Ramos (cell line): ENCODE data around the gene SCGB2A2.

Source experiments
- in situ Hi-C: fragments of 300-500 bp; cut with MboI; formaldehyde crosslinking; loops from one replicate; pipeline ENCODE4 v1.14.3; 2022; ENCODE audit warnings: low sequenced_read_pairs; ENCODE audit not compliant: unreplicated experiment

The SCGB2A2 gene

DNA sequence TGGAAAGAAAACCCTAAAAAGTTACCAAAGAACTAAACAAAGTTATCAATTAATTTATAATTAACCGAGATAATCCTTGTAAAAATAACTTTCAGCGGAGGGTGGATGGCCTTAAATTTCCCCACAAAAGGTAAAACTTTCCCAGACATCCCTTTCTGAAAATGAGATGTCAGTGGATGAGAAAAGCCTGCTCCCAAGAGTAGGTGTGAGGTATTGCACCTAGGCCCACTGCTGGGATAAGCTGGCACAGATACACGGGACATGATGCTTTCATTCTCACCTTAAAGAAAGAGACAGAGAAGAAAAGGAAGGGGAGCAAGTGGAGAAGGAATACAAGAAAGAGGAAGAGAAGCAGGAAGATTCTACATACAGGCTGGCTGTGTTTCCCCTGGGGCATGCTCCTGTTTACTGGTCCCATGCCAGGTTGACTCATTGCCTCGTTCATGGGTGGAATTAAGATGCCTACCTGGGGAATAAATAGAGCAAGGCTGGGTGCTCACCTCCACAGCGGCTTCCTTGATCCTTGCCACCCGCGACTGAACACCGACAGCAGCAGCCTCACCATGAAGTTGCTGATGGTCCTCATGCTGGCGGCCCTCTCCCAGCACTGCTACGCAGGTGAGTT, at the start of gene SCGB2A2:
Gene SCGB2A2 (plus strand): TSS at position 505 of the 625 bp plus-strand sequence. CDS start 59 bp downstream, at position 564.
- in situ Hi-C loops, result no loop called here

DNA sequence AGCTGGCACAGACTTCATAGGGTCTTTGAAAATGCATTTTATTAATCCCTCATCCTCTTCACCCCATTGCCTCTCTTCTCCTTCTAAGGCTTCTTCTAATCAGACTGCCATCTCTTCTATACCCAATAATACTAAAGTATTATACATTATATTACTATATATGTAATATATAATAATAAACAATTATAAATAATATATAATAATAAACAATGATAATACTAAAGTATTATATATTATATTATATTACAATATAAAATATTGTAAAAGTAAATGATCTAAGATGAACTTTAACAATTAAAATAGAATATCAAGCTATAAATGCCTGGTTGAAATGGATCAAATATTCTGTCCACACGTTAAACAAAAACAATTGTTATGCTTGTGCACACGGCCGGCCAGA, 48.5 kb upstream of the SCGB2A2 start:
- in situ Hi-C loops, result no loop called here

DNA sequence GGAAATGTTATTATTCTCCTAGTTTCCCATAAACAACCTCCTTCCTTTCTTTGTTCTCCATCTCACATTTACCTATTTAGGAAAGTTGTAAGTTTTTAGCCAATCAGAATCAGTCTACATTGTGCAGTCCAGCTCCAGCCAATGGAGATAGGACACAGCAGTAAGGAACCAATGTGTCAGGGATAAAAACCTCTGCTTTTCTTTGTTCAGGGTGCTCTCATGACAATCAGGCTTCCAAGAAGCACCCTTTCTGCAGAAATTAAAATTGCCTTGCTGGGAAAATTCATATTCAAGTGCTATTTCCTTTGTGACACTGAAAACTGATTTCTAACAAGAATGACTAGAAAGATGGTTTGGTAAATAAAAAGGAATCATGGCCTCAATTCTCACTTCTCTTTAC, 46.9 kb upstream of the SCGB2A2 start:
- in situ Hi-C loops, result no loop called here

DNA sequence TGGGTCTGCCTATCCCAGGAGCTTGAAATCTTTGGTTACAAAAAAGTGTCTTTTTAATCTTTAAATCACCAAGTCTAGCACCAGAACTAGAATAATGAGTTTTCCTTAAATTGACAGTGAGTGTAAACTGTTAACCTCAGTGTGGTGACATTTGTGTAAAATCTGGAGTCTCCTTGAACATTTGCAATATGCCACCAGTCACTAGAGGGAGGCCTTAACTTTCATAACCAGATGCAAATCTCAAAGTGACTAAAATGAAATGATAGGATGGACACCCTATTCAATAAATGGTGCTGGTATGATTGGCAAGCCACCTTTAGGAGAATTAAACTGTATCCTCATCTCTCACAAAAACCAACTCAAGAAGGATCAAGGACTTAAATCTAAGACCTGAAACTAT, 36.2 kb upstream of the SCGB2A2 start:
- in situ Hi-C loops, result no loop called here

DNA sequence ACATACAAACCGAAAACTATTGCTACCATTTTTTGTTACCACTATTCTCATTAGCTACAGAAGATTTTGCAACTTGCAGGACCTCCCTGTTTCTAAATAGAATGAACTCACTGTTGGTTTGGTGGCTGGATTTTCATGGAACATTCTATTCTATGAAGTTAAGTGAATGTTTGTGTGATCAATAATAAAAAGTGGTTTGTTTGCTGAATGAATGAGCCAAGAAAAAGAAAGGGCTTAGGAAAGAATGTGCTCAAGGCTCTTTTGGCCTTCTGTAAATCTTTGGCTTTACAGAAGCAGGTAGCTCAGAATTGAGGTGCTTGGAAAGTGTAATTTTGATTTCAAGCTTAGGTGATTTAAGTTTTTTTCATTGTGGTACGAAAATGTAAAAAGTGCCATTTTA, 33.8 kb upstream of the SCGB2A2 start:
- in situ Hi-C loops, result no loop called here

DNA sequence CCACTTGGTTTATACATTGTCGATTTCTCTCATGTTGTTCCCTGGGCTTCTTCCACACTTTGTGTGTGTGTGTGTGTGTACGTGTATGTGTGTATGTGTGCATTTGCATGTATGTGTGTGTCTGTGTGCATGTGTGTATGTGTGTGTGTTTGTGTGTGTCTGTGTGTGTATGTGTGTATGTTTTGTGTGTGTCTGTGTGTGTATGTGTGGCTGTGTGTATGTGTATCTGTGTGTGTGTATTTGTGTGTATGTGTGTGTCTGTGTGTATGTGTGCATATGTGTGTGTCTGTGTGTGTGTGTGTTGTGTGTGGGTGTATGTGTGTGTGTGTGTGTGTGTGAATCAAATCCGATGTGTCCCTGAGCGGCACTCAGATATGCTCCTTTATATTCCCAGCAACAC, 32.5 kb upstream of the SCGB2A2 start:
- in situ Hi-C loops, result no loop called here

DNA sequence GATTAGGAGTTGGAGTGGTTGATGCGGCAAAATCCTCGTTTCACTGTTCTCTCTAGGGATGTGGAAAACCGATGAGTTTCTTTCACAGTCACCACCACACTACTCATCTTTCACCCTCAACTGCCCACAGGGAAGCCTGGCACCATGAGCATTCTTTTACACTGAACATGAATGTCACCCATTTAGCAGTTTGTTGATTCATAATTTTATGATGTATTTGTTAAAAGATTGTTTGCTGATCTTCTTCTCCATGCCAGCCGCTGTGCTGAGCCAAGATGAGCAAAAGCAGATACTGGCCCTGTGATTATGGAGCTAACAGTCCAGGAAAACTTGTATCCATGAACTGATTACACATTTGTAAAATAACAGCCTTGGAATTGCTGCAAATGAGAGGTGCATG, 31.8 kb upstream of the SCGB2A2 start:
- in situ Hi-C loops, result no loop called here

DNA sequence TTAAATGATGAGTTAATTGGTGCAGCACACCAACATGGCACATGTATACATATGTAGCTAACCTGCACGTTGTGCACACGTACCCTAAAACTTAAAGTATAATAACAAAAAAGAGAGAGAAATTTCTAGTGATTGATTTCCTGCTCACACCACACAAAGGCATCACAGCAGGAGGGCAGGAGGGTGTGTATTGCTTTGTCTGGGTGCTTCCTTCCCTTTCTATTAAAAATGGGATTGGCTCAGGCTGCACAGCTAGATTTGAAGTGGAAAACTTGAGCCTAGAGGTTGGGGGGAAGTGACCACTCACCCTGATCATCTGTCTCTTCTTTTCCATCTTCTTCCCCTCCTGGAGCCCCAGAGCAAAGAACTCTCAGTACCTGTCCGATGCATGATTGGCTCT, 28.9 kb upstream of the SCGB2A2 start:
- in situ Hi-C loops, result no loop called here

DNA sequence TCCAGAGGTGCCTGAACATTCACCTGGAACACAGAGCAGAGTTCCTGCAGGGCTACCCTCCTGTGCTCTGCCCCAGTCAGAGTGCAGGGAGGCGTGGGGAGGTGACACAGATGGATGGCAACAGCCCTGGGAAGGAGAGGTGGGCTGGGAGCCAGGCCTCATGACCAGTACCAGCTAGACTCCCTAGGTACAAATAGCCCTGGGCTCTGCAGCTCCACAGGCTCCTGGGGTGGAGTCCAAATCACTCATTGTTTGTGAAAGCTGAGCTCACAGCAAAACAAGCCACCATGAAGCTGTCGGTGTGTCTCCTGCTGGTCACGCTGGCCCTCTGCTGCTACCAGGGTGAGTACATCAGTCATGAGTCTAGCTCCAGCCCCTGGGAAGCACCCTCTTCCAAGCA, 27.9 kb upstream of the SCGB2A2 start, which contains the start of gene SCGB1D2:
Gene SCGB1D2 (plus strand): TSS at position 219 of the 400 bp plus-strand sequence. CDS start 69 bp downstream, at position 288.
- in situ Hi-C loops, result no loop called here

DNA sequence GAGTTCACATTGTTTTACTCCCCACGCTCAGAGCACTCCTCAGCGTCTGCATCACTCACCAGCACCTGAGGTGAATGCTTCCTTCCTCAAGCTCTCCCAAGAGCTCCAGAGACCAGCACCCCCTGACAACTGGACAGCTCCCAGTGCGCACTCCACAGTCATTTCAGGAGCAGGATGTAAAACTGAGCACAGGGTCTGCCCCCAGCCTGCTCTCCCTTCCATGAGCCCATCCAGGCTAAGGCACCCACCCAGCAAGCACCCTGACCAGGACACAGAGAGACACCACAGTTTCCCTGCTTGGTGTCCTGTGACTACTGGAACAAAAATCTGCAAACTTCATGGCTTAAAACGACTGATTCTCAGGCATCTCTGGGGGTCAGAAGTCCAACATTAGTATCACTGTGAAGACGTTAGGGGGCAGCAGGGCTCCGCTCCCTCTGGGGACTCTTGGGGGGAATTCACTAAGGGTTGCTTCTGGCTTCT, 24.6 kb upstream of the SCGB2A2 start:
- in situ Hi-C loops, result no loop called here

DNA sequence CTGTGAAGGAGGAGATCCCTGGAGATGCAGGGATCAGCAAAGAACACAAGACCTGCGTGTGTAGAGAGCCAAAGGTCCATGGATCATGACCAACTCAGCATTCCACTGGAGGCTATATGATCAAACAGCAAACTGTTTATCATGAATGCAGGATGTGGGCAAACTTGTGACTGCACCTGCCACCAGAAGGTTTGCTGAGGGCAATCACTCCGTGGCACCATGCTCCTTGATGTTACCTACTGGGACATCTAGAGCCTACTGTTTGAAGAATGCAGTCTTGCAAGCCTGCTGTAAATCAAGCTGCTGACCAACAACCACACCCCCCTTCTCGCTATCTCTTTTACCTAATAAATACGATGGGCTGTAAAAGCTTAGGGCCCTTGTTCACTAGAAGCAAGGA, 18.3 kb upstream of the SCGB2A2 start:
- in situ Hi-C loops, result no loop called here

DNA sequence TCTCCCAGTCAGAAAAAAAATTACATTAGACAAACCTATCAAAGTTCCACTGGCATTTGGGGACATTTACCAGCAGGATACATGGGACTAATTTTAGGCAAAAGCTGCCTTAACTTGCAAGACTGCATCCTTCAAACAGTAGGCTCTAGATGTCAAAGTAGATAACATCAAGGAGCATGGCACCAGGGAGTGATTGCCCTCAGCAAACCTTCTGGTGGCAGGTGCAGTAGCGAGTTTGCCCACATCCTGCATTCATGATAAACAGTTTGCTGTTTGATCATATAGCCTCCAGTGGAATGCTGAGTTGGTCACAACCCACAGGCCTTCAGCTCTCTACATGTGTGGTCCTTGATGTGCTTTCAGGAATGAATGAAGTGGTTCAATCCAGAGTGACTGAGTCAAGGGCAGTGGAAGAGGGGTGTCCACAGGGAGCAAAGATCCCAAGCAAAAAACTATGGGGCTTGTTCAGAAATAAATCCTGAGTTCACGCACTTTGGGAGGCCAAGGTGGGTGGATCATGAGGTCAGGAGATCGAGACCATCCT, 15.9 kb upstream of the SCGB2A2 start:
- in situ Hi-C loops, result no loop called here

DNA sequence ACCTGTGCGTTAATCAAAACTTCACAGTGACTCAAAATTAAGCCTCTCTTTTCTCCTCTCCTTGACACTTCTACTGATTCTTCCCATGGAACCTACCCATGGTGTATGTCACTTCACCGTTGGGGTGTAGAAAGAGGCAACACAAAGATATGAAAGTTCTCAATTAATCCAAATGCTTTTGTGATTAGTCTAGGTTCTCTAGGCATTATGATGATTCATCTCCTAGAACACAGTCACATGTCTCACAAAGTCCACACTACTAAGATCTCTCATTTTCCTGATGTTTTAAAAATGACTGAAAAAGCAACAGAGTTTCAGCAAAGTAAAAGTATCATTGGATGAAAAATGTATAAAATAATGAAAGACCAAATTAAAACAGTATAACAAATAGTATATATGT, 13.7 kb upstream of the SCGB2A2 start:
- in situ Hi-C loops, result no loop called here

DNA sequence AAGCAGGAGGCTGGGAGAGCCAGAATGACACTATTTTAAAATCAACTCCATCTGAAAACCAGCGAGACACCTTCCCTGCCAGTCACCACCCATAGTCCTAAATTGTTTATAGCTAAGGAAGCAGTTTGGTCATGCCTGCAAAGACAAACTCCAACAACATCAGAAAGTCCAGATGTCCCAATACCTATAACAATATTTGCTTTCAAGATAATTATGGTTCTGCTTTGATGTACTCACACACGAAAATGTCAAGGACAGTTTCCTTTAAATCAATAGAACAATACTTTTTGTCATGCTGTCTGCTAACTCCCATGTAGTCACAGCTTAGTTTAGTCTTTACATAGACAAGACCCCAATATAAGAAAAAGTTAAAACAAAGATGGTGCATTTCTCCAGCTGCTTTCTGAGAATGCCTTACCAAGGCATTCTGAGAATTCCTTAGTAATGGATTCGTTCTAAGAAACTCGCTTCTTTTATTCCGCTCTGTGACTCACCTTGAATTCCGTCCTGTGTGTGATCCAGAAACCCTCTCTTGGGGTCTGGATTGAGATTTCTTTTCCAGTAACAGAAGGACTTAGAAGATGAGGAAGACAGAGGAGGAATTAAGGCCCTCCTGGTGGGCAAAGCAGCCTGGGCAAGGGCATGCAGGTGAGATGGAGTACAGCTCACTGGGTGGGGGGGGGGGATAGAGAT, 9.6 kb upstream of the SCGB2A2 start:
- in situ Hi-C loops, result no loop called here

DNA sequence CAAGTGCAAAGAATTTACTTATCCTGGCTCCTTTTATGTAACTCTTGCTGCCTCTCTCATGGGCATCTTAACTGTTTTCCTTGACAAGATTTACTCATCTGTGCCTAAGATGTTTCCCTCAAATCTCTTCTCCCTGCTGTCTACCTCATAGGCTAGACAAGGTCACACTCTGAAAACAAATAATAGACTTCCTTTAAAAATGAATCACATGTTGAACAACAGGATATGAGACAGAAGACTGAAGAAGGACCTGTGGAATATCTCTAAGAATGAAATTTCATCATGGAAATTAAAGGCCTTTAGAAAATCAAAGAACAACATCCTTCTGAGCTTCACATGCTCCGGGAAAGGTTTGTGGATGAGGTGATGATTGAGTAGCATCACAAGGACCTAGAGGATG, 6.0 kb upstream of the SCGB2A2 start:
- in situ Hi-C loops, result no loop called here

DNA sequence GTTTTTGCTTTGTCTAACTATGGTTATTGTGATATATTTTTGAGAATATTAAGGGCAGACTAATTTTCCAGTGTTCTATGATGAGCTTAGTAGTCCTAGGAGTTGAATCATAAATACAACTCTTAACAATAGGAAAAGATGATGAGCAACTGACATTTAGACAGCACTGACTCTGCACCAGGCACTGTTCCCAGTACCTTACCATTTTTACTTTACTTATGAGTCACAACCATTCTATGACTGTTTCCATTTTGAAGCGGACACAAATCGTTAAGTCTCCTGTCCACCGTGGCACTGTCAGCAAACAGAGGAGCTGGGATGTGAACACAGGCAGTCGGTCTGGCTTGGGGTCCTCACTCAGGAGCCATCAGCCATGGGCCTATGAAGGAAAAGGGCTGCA, 3.4 kb upstream of the SCGB2A2 start:
- in situ Hi-C loops, result no loop called here

DNA sequence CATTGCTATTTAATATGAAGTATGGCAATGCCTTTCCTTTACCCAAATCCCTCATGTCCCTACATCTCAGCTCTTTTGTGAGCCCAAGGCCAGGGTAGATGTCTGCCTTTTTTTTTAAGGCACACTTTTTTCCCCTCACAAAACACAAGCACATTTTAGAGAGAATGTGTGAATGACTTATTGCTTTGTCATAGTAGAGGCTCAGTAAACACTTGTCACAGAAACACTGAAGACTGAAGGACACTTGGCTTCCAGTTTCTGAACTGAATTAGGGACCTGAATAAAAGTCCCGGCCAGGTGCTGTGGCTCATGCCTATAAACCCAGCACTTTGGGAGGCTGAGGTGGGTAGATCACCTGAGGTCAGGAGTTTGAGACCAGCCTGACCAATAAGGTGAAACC, 2.9 kb upstream of the SCGB2A2 start:
- in situ Hi-C loops, result no loop called here

DNA sequence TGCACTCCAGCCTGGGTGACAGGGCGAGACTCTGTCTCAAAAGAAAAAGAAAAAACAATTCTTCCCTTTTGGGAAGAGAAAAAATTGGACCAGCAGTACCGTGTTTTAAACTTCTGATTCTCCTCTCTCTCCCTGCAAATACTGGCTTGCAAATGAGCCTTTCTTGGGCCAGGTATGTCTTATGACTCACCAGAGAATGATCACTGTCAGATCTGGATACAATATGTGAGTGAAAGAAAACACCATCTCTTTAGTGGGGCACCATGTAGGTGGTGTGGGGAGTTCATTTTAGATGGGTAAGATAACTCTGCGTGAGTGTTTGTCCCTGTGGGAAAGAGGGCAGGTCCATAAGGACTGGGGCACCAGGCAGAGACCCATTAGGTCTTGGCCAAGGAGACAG, 2.4 kb upstream of the SCGB2A2 start:
- in situ Hi-C loops, result no loop called here

DNA sequence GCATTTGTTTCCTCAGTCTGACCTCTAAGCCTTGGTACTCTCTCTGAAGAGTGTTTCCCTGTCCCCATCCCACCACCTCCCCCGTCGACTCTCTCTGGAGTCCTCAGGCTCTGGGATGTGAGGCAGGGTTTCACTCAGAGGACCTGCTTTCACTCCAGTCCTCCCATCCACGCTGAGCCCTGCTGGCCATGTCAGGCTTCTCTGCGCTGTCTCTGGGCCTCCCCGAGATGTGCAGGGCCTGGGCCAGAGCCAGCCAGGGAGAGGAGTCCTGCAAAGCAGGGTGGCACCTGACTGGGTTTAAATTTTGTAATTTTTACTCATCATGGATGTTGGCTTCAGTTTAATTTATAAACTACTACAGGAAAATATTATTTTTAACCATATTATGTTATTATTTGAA, 3.3 kb downstream of the SCGB2A2 start:
- in situ Hi-C loops, result no loop called here

DNA sequence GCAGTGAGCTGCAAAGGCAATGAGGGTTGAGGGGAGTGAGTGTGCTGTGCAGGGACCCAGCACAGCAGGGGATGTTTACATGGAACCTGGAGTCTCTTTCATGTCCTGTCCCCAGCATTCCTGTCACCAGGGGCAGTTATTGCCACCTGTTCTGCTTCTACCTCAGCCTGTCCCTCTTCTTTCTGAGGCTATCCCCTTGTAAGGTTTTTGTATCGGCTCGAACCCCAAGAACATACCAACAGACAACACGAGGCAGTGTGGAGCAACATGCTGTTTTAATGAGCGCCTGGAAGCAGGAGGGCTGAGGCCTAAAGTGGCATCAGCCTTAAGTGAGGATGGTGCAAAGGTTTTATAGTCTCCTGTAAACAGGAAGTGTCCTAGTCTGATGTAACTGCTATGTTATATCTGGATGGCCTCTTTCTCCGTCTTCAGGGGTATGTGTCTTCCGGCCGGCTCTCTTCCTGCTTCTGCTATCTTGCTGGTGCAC, 3.9 kb downstream of the SCGB2A2 start:
- in situ Hi-C loops, result no loop called here

DNA sequence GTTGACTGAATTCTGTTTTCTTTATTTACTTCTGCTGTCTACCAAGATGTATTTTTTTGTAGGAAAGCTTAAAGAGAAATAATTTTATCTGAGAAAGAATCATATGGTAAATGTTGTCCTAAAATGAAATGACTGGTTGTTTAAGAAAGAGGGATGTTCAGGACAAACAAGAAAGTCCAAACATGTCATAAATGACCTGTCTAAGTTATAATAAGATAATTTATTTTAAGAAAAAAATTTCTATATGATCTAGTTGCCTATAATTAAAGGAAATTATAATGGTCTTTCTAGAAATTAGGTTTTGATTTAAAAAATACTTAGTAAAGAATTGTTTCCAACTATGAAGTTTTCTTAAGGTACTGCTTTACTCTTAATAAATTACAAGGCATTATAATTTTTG, 10.5 kb downstream of the SCGB2A2 start:
- in situ Hi-C loops, result no loop called here

DNA sequence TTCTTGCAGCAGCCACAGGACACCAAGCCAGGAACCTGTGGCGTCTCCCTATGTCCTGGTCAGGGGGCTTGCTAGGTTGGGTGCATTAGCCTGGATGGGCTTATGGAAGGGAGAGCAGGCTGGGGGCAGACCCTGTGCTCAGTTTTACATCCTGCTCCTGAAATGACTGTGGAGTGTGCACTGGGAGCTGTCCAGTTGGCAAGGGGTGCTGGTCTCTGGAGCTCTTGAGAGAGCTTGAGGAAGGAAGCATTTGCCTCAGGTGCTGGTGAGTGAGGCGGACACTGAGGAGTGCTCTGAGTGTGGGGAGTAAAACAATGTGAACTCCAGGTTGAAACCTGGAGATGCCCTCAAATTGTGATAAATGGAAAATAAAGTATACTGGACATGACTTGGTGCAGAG, 25.5 kb downstream of the SCGB2A2 start:
- in situ Hi-C loops, result no loop called here
